Fibroblast of lung (primary cell): Measurements from ENCODE around the gene MEGF10. TPM values are rescaled to one million over a fixed set of nuclear protein-coding genes. Genes with fewer than 3 reads are reported as not detected.
"Not testable (repeated sequence)": the region's sequence is repeated elsewhere in the genome, so short reads cannot be mapped to it uniquely, and the experiment has no call there.

ENCODE experiments used
- DNase-seq, 2 donors: peaks; one replicate each; pipeline versions ENCODE4 v3.0.0 to v3.0.0-alpha.2; 2010; ENCODE audit warnings: low read depth in 2 of 2
- H2AFZ ChIP-seq: 2 replicates; pipeline ENCODE4 v1.5.1; 2012; ENCODE audit warnings: low read length, control low read depth, inconsistent platforms
- H3K27ac ChIP-seq: 2 replicates; pipeline ENCODE4 v1.5.1; 2011; ENCODE audit warnings: low read length, control low read depth; ENCODE audit not compliant: insufficient read depth
- H3K27me3 ChIP-seq: 2 replicates; pipeline ENCODE4 v1.5.1; 2011; ENCODE audit warnings: mild to moderate bottlenecking, low read length; ENCODE audit not compliant: control insufficient read depth, insufficient read depth
- H3K36me3 ChIP-seq: 2 replicates; pipeline ENCODE4 v1.5.1; 2011; ENCODE audit warnings: low read length; ENCODE audit not compliant: control insufficient read depth, insufficient read depth
- H3K4me1 ChIP-seq: 2 replicates; pipeline ENCODE4 v1.5.1; 2011; ENCODE audit warnings: low read length; ENCODE audit not compliant: control insufficient read depth, insufficient read depth; ENCODE audit errors: extremely low read depth
- H3K4me2 ChIP-seq: 2 replicates; pipeline ENCODE4 v1.5.1; 2011; ENCODE audit warnings: low read length, control low read depth; ENCODE audit not compliant: insufficient read depth; ENCODE audit errors: extremely low read depth
- H3K4me3 ChIP-seq, 4 experiments: fragments of 200-600 bp in 1 of 4; sonication (generic) in 1 of 4; replicated peaks in 1 of 4; 2 replicates each; pipeline ENCODE4 v1.5.1; 2011 to 2016; ENCODE audit warnings: low read length in 4 of 4, low read depth in 3 of 4, mild to moderate bottlenecking in 3 of 4, control low read depth in 2 of 4, inconsistent platforms in 1 of 4, mixed read lengths in 1 of 4; ENCODE audit not compliant: insufficient read depth in 1 of 4; ENCODE audit errors: control extremely low read depth in 1 of 4
- H3K79me2 ChIP-seq: 2 replicates; pipeline ENCODE4 v1.5.1; 2012; ENCODE audit warnings: mild to moderate bottlenecking, low read length, inconsistent platforms; ENCODE audit not compliant: control insufficient read depth, insufficient read depth
- H3K9ac ChIP-seq: 2 replicates; pipeline ENCODE4 v1.5.1; 2011; ENCODE audit warnings: mild to moderate bottlenecking, low read length, control low read depth; ENCODE audit not compliant: insufficient read depth
- H3K9me3 ChIP-seq: 2 replicates; pipeline ENCODE4 v1.5.1; 2012; ENCODE audit warnings: low read depth, low read length; ENCODE audit not compliant: control insufficient read depth, insufficient read depth
- H4K20me1 ChIP-seq: 2 replicates; pipeline ENCODE4 v1.5.1; 2011; ENCODE audit warnings: low read length; ENCODE audit not compliant: control insufficient read depth, insufficient read depth; ENCODE audit errors: extremely low read depth
- CTCF ChIP-seq, 2 donors: IDR thresholded peaks in 1 of 2; conservative IDR thresholded peaks in 1 of 2; 1 replicate in 1 of 2; 2 replicates in 1 of 2; pipeline ENCODE4 v1.5.1; 2011 to 2012; ENCODE audit warnings: low read length in 2 of 2, control low read depth in 1 of 2, inconsistent platforms in 1 of 2, low read depth in 1 of 2, mild to moderate bottlenecking in 1 of 2
- EZH2 ChIP-seq: IDR thresholded peaks from 2 replicates; pipeline ENCODE4 v1.5.1; 2012; ENCODE audit warnings: low read length, control low read depth, mild to moderate bottlenecking; ENCODE audit errors: missing control alignments
- polyA plus RNA-seq, 2 donors: library from polyadenylated mRNA; depleted of rRNA in 1 of 2; stranded (reverse) in 1 of 2; unstranded in 1 of 2; fragments of >200 nt; gene quantifications; 2 replicates each; pipeline ENCODE4 v1.2.1, GENCODE V29; 2011 to 2012; ENCODE audit warnings: missing spikeins in 1 of 2
- total RNA-seq: library from RNA; depleted of rRNA; stranded (reverse); fragments of >200 nt; gene quantifications from 2 replicates; pipeline ENCODE4 v1.2.1, GENCODE V29; 2014

MEGF10 gene
- total and polyA plus RNA-seq, 2 donors (not counting 1 experiment from before 2014, with no cell fraction given) = under 0.01 to 0.02 TPM

- H3K79me2 ChIP-seq = no peaks in the 10 kb centered on the region
- no peak overlapping the region for H3K4me2 ChIP-seq
- TF ChIP-seq EZH2 = no peak
- no peak for TF ChIP-seq CTCF (conservative IDR thresholded peaks at IDR 0.05 in 1 of 2, IDR thresholded peaks at IDR 0.05 in 1 of 2; ENCODE audit: low read depth in 1 of 2, low read length in 2 of 2)
- no peak overlapping the region for H3K9ac ChIP-seq
- no peak overlapping the region for H2AFZ ChIP-seq
- H3K27ac ChIP-seq = no peak overlapping the region
- H3K9me3 ChIP-seq = no peaks in the 10 kb centered on the region
- H3K4me3 ChIP-seq = no peak overlapping the region
- H4K20me1 ChIP-seq = no peaks in the 10 kb centered on the region
- peaks cover 8% of the 10 kb centered on the region for H3K27me3 ChIP-seq
- H3K36me3 ChIP-seq = no peaks in the 10 kb centered on the region
- no peak for DNase-seq
- no peaks in the 10 kb centered on the region for H3K4me1 ChIP-seq
Measured at GRCh38 chr5:127313379-127313778, 22.8 kb downstream of the MEGF10 start.

- Histone ChIP-seq H3K27ac (no peak overlapping the region), H3K4me3 (no peak overlapping the region), H4K20me1 (no peaks in the 10 kb centered on the region), H3K4me2 (no peak overlapping the region), H3K4me1 (no peaks in the 10 kb centered on the region), H3K36me3 (no peaks in the 10 kb centered on the region), H3K9ac (no peak overlapping the region), H3K9me3 (no peaks in the 10 kb centered on the region), H3K27me3 (peaks cover 8% of the 10 kb centered on the region), H2AFZ (no peak overlapping the region), H3K79me2 (no peaks in the 10 kb centered on the region)
- no peak for TF ChIP-seq EZH2
- TF ChIP-seq CTCF (conservative IDR thresholded peaks at IDR 0.05 in 1 of 2, IDR thresholded peaks at IDR 0.05 in 1 of 2; ENCODE audit: low read depth in 1 of 2, low read length in 2 of 2) = peak; percentile 83
- peak; percentile 17 to 54 for DNase-seq
Measured at GRCh38 chr5:127313847-127314473, 23.4 kb downstream of the MEGF10 start.

GRCh38 chr5:127316011-127316410, 25.4 kb downstream of the MEGF10 start:
- H2AFZ ChIP-seq = no peak overlapping the region
- H3K27me3 ChIP-seq = peaks cover 4% of the 10 kb centered on the region
- no peaks in the 10 kb centered on the region for H3K79me2 ChIP-seq
- no peaks in the 10 kb centered on the region for H4K20me1 ChIP-seq
- no peaks in the 10 kb centered on the region for H3K36me3 ChIP-seq
- DNase-seq = no peak
- TF ChIP-seq CTCF (conservative IDR thresholded peaks at IDR 0.05 in 1 of 2, IDR thresholded peaks at IDR 0.05 in 1 of 2; ENCODE audit: low read depth in 1 of 2, low read length in 2 of 2) (no peak), EZH2 (no peak)
- H3K4me2 ChIP-seq = no peak overlapping the region
- no peaks in the 10 kb centered on the region for H3K9me3 ChIP-seq
- no peaks in the 10 kb centered on the region for H3K4me1 ChIP-seq
- no peak overlapping the region for H3K4me3 ChIP-seq
- no peak overlapping the region for H3K27ac ChIP-seq
- H3K9ac ChIP-seq = no peak overlapping the region

GRCh38 chr5:127317385-127317784, 26.8 kb downstream of the MEGF10 start:
- not testable (repeated sequence) for H4K20me1 ChIP-seq, H3K9ac ChIP-seq, H3K9me3 ChIP-seq, H3K4me1 ChIP-seq, H3K4me2 ChIP-seq, H3K27ac ChIP-seq, H3K79me2 ChIP-seq, H2AFZ ChIP-seq, H3K27me3 ChIP-seq, H3K36me3 ChIP-seq, DNase-seq, H3K4me3 ChIP-seq
